GM12874 (cell line): ENCODE data around the gene CDH4.

Experiments
- TF ChIP-seq, protein P1 (sequence below): IDR thresholded peaks from 2 replicates; pipeline ENCODE4 v1.5.1; 2011; ENCODE audit warnings: low read depth, mild to moderate bottlenecking, control low read depth, low read length, moderate library complexity; ENCODE audit not compliant: insufficient read depth

Gene CDH4

GRCh38 chr20:61626412-61626811 is 374.4 kb downstream of the CDH4 start:
- TF ChIP-seq, protein P1, sequence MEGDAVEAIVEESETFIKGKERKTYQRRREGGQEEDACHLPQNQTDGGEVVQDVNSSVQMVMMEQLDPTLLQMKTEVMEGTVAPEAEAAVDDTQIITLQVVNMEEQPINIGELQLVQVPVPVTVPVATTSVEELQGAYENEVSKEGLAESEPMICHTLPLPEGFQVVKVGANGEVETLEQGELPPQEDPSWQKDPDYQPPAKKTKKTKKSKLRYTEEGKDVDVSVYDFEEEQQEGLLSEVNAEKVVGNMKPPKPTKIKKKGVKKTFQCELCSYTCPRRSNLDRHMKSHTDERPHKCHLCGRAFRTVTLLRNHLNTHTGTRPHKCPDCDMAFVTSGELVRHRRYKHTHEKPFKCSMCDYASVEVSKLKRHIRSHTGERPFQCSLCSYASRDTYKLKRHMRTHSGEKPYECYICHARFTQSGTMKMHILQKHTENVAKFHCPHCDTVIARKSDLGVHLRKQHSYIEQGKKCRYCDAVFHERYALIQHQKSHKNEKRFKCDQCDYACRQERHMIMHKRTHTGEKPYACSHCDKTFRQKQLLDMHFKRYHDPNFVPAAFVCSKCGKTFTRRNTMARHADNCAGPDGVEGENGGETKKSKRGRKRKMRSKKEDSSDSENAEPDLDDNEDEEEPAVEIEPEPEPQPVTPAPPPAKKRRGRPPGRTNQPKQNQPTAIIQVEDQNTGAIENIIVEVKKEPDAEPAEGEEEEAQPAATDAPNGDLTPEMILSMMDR: no peak

GRCh38 chr20:61627791-61628415 is 375.8 kb downstream of the CDH4 start:
- TF ChIP-seq, protein P1: no peak

- TF ChIP-seq, protein P1: no peak
Measured at GRCh38 chr20:61628480-61628879, 376.4 kb downstream of the CDH4 start.

GRCh38 chr20:61628901-61629601 is 377.0 kb downstream of the CDH4 start:
- TF ChIP-seq, protein P1: no peak

DNA sequence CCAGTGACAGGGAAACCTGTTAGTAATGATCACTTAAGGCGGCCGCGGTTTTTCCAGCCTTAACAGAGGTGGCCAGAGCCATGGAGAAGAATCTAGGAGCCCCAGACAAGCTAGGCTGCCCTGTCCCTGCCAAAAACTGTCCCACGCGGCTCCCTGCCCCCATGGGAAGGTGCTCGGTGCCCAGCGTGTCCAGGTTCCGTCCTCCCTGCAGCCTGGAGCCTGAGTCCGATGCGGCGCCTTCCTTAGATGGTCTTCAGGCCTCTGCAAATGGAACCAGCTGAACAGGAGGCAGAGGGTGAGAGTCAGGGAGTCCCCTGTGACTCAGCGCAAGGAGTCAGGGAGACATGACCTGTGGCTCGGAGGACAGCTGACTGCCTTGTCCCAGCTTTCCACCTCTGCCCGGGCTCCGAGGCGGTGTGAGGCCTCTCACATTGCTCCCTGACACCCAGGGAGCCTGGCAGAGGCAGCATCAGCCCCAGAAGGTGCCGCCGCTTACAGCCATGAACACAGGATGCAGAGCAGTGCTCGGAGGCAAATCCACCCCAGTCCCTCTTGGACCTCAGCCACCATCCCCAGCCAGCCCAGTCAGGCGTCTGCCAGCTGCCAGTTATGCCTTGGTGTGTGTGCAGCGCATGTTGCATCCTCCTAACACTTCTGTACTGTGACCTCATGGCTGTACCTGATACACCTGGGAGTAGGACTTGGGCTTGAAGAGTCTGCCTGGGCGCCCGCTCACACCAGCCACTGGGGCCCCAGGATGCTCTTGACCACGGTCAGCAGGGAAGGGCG is 377.7 kb downstream of the CDH4 start:
- TF ChIP-seq, protein P1: no peak

DNA sequence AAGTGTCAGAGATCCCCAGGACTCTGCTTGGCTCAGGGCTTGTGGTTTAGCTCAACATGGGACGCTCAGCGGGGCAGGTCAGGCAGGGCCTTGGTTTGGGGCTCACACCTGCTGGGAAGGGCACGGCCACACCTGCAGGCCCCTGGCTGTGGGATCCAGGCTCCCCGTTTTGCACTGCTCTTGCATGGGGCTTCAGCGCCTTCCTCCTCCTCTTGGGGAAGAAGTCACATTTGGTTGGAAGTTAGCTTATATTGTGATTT is 378.3 kb downstream of the CDH4 start:
- TF ChIP-seq, protein P1: no peak

GRCh38 chr20:61630816-61631215 is 378.8 kb downstream of the CDH4 start:
- TF ChIP-seq, protein P1: no peak
